Tibial artery (tissue), 4 donors: ENCODE results near the gene WDR20.

Experiments used
- DNase-seq, 2 donors: peaks; one replicate each; pipeline ENCODE4 v3.0.0-alpha.2; 2019
- H3K27ac ChIP-seq, 2 donors: fragments of 200-600 bp; sonication (generic) in 1 of 2; 1 replicate in 1 of 2; 2 replicates in 1 of 2; pipeline ENCODE4 v1.5.1; 2018 to 2019; ENCODE audit warnings: mild to moderate bottlenecking in 1 of 2
- H3K27me3 ChIP-seq, 2 donors: fragments of 200-600 bp; sonication (generic) in 1 of 2; one replicate each; pipeline versions ENCODE4 v1.5.1 to v1.6.0; 2016 to 2019
- H3K36me3 ChIP-seq, 3 donors: fragments of 200-600 bp; sonication (generic) in 2 of 3; one replicate each; pipeline ENCODE4 v1.5.1; 2016 to 2019; ENCODE audit warnings: mild to moderate bottlenecking in 2 of 3
- H3K4me1 ChIP-seq, 4 donors: fragments of 200-600 bp; sonication (generic) in 2 of 4; 1 replicate in 3 of 4; 2 replicates in 1 of 4; pipeline ENCODE4 v1.5.1; 2016 to 2019
- H3K4me3 ChIP-seq, 2 donors: fragments of 200-600 bp; sonication (generic) in 1 of 2; 1 replicate in 1 of 2; 2 replicates in 1 of 2; pipeline ENCODE4 v1.5.1; 2018 to 2019; ENCODE audit warnings: mild to moderate bottlenecking in 2 of 2
- H3K9me3 ChIP-seq, 3 donors: fragments of 200-600 bp; sonication (generic) in 1 of 3; one replicate each; pipeline ENCODE4 v1.5.1; 2016 to 2019
- intact Hi-C: fragments of 100-400 bp; cut with DNase I; formaldehyde crosslinking; loops from one replicate; pipeline ENCODE4 v1.15.0; 2023; ENCODE audit warnings: low total_unique reads
- TF ChIP-seq, protein P1 (sequence below), 2 experiments: fragments of 200-600 bp in 1 of 2; fragments of 450-650 bp in 1 of 2; IDR thresholded peaks; one replicate each; pipeline ENCODE4 v1.5.1; 2017 to 2019; ENCODE audit warnings: antibody characterized with exemption in 2 of 2, mild to moderate bottlenecking in 1 of 2, moderate library complexity in 1 of 2

WDR20 gene, protein sequence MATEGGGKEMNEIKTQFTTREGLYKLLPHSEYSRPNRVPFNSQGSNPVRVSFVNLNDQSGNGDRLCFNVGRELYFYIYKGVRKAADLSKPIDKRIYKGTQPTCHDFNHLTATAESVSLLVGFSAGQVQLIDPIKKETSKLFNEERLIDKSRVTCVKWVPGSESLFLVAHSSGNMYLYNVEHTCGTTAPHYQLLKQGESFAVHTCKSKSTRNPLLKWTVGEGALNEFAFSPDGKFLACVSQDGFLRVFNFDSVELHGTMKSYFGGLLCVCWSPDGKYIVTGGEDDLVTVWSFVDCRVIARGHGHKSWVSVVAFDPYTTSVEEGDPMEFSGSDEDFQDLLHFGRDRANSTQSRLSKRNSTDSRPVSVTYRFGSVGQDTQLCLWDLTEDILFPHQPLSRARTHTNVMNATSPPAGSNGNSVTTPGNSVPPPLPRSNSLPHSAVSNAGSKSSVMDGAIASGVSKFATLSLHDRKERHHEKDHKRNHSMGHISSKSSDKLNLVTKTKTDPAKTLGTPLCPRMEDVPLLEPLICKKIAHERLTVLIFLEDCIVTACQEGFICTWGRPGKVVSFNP

DNA sequence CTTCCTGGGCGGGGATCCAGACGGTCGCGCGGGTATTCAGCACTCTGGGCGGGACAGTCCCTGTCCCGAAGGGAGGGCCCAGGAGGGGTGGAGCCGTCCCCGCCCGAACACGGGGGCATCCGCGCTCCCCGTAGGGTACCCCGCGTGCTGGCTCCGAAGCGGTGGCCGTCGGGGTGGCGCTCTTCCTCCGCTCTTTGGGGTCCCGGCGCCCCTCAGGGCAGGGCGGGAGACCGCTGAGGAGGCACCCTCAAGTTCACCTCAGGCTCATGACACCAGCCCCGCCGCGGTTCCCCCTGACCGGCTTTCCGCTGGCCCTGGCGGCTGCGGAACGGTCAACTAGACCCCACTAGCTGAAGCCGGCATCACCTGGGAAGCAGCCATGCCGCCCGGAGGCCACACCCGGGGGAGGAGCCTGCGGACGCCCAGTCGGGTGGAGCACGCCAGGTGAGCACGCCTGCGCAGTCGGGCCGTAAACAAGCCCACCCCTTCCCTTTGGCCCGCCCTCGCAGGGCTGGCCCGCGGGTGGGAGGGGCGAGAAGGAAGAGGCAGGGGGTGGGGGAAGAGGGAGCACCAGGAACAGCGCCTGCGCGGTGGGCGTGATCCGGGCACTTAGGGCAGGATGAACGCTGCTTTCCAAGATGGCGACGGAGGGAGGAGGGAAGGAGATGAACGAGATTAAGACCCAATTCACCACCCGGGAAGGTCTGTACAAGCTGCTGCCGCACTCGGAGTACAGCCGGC is at the start of gene WDR20:
TSS of gene WDR20 (plus strand) at position 612 of the 741 bp plus-strand sequence. CDS start at position 639, 27 bp downstream.
- H3K4me1 ChIP-seq: peaks cover 0 to 28% (median 17%) of the 10 kb centered on the region in 4 donors
- H3K9me3 ChIP-seq: no peaks in the 10 kb centered on the region
- peak within 1 kb of the TSS; percentile 85 to 88 for H3K27ac ChIP-seq
- H3K27me3 ChIP-seq: no peaks in the 10 kb centered on the region
- DNase-seq: peak; percentile 97 to 98
- peaks cover 0 to 12% (median 0%) of the 10 kb centered on the region in 3 donors for H3K36me3 ChIP-seq
- intact Hi-C loops: loop anchor here (10.0 kb wide), 1 partner anchor 175 kb away; the partner anchor contains the start of gene ZNF839
- peak within 1 kb of the TSS; percentile 72 to 95 for H3K4me3 ChIP-seq
- TF ChIP-seq, protein P1, sequence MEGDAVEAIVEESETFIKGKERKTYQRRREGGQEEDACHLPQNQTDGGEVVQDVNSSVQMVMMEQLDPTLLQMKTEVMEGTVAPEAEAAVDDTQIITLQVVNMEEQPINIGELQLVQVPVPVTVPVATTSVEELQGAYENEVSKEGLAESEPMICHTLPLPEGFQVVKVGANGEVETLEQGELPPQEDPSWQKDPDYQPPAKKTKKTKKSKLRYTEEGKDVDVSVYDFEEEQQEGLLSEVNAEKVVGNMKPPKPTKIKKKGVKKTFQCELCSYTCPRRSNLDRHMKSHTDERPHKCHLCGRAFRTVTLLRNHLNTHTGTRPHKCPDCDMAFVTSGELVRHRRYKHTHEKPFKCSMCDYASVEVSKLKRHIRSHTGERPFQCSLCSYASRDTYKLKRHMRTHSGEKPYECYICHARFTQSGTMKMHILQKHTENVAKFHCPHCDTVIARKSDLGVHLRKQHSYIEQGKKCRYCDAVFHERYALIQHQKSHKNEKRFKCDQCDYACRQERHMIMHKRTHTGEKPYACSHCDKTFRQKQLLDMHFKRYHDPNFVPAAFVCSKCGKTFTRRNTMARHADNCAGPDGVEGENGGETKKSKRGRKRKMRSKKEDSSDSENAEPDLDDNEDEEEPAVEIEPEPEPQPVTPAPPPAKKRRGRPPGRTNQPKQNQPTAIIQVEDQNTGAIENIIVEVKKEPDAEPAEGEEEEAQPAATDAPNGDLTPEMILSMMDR (IDR thresholded peaks at IDR 0.05): no peak

DNA sequence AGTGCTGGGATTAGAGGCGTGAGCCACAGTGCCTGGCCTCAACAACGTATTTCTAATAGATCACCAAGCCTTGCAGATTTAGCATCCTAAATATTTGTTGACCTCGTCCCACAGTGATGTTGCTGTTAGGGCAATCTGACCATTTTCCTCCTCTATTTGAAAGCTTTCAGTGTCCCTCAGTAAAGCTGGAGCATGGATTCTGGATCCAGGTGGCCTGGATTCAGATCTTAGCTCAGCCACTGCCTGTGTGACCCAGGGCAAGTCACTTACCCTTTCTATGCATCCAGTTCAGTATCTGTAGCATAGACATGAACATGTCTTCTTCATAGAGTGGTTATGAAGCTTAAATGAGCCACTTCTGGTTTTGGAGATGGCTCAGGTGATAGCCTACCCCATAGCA is 49.0 kb upstream of the WDR20 start:
- no peak for DNase-seq
- peaks cover 0 to 1% (median 0%) of the 10 kb centered on the region in 3 donors for H3K36me3 ChIP-seq
- intact Hi-C loops: no loop called here
- no peaks in the 10 kb centered on the region for H3K27me3 ChIP-seq
- TF ChIP-seq, protein P1 (IDR thresholded peaks at IDR 0.05): no peak
- H3K9me3 ChIP-seq: no peaks in the 10 kb centered on the region
- peaks cover 0 to 14% (median 11%) of the 10 kb centered on the region in 4 donors for H3K4me1 ChIP-seq
- no peak overlapping the region for H3K27ac ChIP-seq
- no peak overlapping the region for H3K4me3 ChIP-seq

DNA sequence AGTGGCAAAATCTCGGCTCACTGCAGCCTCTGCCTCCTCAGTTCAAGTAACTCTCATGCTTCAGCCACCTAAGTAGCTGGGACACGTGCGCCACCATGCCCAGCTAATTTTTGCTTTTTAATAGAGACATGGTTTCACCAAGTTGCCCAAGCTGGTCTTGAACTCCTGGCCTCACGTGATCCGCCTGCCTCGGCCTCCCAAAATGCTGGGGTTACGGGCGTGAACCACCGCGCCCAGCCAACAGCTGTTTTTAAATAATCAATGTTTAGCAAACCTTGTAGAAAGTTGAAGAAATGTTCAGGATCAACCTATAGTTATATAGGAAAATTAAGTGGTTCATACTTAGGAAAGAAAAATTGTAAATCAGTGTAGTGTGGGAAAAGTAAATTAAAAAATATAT is 46.9 kb upstream of the WDR20 start:
- H3K9me3 ChIP-seq: no peaks in the 10 kb centered on the region
- H3K4me1 ChIP-seq: peaks cover 0 to 18% (median 9%) of the 10 kb centered on the region in 4 donors
- H3K27ac ChIP-seq: no peak overlapping the region
- H3K27me3 ChIP-seq: no peaks in the 10 kb centered on the region
- no peak for DNase-seq
- intact Hi-C loops: no loop called here
- TF ChIP-seq, protein P1 (IDR thresholded peaks at IDR 0.05): no peak
- no peak overlapping the region for H3K4me3 ChIP-seq
- H3K36me3 ChIP-seq: no peaks in the 10 kb centered on the region

DNA sequence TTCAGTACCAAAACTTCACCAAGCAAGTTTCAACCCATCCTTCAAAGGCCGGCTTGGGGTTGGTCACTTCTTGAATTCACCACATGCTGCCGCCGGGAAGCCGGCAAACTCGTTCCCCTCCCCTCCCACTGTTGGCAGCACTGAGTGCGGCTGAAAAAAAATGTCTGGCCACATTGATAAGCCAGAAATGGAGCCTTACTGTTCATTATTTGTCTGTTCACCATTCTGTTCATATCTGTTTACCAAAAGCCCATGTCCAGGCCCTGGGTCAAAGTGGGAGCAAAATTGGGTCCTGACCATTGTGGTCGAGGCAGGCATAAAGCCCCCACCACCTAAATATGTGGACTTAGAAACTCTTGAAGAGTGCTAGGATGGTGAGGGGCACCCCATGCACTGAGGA is 45.6 kb upstream of the WDR20 start:
- Histone ChIP-seq H3K9me3 (no peaks in the 10 kb centered on the region), H3K36me3 (no peaks in the 10 kb centered on the region), H3K27ac (no peak overlapping the region), H3K4me1 (peaks cover 0 to 9% (median 2%) of the 10 kb centered on the region in 4 donors), H3K27me3 (no peaks in the 10 kb centered on the region), H3K4me3 (no peak overlapping the region)
- DNase-seq: no peak
- intact Hi-C loops: no loop called here
- TF ChIP-seq, protein P1 (IDR thresholded peaks at IDR 0.05): no peak

DNA sequence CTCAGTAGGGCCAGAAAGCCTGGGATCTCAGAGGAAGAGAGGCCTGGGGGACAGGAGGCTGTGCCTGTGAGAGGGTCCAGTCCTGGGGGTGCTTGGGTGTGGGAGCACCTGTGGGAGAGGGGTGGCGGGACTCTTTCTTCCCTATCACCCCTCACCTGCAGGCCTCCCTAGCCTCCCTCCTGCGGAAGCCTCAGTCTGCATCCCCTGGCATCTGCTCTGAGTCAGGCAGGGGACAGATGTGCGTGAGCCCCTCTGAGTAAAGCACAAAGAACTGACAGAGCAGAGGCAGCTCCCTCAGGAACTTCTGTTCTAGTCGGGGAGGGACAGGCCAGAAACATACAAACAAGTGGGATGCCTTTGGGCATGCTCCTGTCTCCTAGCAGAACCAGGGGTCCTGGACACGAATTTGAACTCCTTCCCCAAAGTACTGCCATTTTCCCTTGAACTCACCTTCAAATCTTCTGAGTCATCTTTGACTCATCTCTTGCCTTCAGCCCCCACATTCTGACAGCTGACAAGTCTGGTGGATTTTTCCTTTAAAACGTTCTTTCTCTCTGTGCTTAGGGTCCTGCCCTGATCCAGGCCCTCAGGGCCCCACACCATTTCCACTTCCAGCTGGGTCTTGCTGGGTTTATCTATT is 44.3 kb upstream of the WDR20 start:
- no peak overlapping the region for H3K27ac ChIP-seq
- TF ChIP-seq, protein P1 (IDR thresholded peaks at IDR 0.05): no peak
- intact Hi-C loops: loop anchor here (5.0 kb wide), 2 partner anchors 33 to 48 kb away; no protein-coding TSS in a partner anchor
- no peaks in the 10 kb centered on the region for H3K27me3 ChIP-seq
- no peak overlapping the region for H3K4me3 ChIP-seq
- peaks cover 0 to 9% (median 2%) of the 10 kb centered on the region in 4 donors for H3K4me1 ChIP-seq
- no peaks in the 10 kb centered on the region for H3K9me3 ChIP-seq
- no peaks in the 10 kb centered on the region for H3K36me3 ChIP-seq
- no peak for DNase-seq
